SH-SY5Y (cell line): ENCODE results near the gene UBA7.

Experiments used
- GATA2 ChIP-seq: IDR thresholded peaks from 2 replicates; pipeline ENCODE4 v1.6.1; 2011; ENCODE audit warnings: mild to moderate bottlenecking, low read depth, low read length
- GATA3 ChIP-seq: IDR thresholded peaks from 2 replicates; pipeline ENCODE4 v1.6.1; 2011; ENCODE audit warnings: low read depth, mild to moderate bottlenecking, low read length, moderate library complexity

UBA7 gene

DNA sequence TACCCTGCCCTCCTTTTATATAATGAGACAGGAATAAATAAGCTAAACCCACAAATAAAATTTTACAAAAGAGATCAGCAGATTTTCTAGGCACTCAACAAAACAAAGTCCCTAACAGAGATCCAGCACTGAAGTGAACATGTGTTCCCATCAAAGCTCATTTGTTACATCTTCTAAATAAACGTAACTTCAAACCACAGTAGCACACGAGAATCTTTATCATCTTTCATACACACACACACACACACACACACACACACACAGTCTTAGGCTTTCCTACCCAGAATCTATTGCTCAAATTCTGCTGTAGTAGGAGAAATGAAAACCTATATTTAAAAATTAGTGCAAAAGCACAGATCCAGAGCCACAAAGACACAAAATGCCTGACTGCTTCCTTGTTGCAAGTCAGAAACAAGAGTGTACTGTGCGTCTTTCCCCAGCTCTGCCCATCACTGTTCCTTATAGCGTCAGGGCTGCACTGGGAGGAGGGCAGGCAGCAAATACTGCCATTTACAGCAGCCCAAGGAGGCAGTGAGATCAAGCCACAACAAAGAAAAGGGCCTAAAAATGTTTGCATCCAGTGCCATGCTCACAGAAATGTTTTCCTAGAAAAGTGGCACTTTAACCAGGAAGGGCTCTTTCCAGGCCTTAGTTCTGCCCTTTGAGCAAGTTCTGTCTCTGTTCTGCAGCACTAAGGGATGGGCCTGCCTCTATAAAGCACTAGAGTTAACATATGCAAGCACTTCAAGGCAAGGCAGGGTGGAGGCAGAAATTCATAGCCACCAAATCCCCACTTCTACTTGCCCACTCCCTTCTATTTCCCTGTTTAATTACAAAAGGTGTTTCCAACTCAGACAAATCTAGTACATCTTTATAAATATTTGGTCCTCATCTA lies 33.4 kb downstream of the UBA7 start:
- TF ChIP-seq GATA3 = no peak
- TF ChIP-seq GATA2 = no peak

DNA sequence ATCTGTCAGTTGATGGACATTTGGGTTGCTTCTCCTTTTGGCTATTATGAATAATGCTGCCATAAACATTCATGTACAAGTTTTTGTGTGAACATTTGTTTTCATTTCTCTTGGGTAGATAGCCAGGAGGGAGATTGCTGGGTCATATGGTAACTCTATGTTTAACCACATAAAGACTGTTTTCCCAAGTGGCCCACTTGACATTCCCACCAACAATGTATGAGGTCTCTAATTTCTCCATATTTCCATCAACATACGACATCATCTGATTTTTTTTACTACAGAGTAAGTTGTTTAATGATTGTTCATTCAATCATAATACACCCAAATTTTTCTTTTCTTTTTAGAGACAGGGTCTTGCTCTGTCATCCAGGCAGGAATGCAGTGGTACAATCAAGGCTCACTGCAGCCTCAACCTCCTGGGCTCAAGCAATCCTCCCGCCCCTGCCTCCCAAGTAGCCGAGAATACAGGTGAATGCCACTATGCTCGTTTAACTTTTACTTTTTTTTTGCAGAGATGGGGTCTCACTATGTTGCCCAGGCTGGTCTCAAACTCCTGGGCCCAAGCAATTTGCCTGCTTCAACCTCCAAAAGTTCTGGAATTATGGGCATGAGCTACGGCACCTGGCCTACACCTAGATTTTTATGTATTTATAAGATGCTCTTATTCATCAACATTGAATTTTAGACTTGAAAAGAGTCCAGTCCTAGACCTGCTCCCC lies 34.2 kb downstream of the UBA7 start:
- no peak for TF ChIP-seq GATA2
- no peak for TF ChIP-seq GATA3

DNA sequence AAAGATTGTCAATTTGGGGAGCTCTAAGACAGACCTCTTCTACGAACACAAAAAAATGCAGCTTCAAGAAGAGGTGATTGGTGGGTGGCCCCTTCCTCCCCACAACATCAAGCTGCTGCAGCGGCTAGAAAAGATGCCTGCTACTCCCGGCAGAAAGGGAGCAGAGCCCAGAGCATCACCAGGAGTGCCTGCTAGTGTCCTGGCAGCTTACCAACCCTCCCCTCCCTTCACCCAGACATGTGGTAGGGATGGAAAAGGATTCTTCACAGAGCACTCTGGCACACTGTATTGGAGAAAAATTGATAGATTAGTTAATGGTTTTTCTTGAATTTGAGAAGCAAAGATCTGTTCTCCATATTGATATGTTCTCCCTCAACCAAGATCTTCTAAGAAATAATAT lies 38.2 kb downstream of the UBA7 start:
- TF ChIP-seq GATA3 (no peak), GATA2 (no peak)

DNA sequence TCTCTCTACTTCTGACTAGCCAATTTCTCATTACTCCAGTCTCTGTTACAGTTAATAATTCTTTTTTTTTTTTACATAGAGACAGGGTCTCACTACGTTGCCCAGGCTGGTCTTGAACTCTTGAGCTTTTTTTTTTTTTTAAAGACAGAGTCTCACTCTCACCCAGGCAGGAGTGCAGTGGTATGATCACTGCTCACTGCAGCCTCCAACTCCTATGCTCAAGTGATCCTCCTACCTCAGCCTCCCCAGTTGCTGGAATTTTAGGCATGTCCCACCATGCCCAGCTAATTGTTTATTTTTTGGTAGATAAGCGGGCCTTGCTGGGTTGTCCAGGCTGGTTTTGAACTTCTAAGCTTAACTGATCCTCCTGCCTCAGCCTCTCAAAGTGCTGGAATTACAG lies 41.0 kb downstream of the UBA7 start:
- TF ChIP-seq GATA2 = no peak
- TF ChIP-seq GATA3 = no peak

DNA sequence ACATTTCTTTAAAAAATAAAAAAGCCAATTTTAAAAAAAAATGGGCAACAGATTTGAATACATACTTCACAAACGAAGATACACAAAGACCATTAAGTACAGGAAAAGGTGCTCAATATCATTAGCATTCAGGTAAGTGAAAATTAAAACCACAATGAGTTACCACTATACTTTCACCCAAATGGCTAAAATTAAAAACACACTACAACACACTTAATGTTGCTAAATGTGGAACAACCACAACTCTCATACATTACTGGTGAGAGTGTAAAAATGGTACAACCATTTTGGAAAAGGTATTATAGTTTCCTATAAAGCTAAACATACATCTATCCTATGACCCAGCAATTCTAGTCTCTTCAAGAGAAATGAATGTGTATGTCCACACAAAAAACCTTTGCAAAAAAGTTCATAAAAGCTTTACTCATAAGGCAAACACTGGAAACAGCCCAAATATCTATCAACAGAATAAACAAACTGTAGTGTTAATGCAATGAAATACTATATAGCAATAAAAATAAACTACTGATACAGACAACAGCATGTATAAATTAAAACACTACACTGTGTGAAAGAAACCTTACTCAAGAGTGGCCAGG lies 42.3 kb downstream of the UBA7 start:
- TF ChIP-seq GATA3 (no peak), GATA2 (no peak)

DNA sequence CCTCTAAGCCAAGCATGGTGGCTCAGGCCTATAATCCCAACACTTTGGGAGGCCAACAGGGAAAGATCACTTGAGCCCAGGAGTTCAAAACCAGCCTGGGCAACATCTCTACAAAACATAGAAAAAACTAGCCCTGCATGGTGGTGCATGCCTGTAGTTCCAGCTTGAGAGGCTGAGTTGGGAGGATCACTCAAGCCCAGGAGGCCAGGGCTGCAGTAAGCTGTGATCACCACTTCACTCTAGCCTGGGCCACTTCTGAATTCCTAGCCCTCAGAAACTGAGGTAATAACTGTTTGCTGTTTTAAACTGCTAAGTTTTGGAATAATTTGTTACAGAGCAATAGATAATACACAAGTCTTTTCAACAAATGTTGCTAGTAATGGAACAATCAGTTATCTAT lies 43.8 kb downstream of the UBA7 start:
- no peak for TF ChIP-seq GATA2
- TF ChIP-seq GATA3 = no peak

DNA sequence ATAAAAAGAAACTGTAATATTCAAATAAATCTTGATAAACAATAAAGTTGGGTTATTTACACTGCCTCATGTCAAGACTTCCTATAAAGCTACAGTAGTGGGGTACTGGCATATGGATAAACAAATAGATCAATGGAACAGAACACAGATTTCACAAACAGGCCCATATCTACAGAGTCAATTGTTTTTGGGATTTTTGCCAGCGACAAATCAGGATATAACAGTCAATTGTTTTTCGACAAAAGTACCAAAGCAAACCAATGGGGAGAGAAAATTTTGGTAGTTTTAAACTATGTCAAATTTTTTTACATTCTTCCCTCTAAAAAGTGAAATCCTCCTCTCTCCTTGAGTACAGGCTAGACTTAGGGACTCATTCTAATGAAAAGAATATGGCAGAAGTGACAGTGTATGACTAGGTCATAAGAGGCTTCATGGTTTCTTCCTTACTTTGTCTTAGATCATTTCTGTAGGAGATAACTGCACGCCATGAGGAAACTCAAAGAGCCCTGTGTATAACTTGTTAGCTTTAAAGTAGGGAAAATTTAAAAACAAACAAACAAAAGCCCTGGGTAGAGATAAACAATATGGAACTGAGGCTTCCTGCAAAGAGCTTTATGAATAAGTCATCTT lies 44.4 kb downstream of the UBA7 start:
- TF ChIP-seq GATA3 (no peak), GATA2 (no peak)

DNA sequence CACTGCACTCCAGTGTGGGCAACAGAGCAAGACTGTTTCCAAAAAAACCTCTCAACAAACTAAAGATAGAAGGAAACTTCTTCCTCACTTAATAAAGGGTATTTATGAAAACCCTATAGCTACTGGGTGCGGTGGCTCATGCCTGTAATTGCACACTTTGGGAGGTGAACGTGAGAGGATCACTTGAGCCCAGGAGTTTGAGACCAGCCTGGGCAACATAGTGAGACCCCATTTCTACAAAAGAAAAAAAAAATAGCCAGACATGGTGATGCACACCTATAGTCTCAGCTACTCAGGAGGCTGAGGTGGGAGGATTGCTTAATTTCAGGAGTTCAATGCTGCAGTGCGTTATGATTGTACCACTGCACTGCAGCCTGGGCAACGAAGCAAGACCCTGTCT lies 49.8 kb downstream of the UBA7 start:
- TF ChIP-seq GATA3 = no peak
- no peak for TF ChIP-seq GATA2

DNA sequence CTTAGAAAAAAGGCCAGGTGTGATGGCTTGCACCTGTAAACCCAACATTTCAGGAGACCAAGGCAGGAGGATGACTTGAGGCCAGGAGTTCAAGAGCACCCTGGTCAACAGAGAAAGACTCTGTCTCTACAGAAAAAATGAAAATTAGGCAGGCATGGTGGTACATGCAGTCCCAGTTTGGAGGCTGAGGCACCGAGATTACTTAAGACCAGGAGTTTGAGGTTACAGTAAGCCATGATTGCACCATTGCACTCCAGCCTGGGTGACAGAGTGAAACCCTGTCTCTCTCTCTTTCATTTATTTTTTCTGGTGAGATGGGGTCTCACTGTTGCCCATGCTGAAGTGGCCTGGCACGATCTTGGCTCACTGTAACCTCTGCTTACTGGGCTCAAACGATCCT lies 52.1 kb downstream of the UBA7 start:
- TF ChIP-seq GATA2 (no peak), GATA3 (no peak)

DNA sequence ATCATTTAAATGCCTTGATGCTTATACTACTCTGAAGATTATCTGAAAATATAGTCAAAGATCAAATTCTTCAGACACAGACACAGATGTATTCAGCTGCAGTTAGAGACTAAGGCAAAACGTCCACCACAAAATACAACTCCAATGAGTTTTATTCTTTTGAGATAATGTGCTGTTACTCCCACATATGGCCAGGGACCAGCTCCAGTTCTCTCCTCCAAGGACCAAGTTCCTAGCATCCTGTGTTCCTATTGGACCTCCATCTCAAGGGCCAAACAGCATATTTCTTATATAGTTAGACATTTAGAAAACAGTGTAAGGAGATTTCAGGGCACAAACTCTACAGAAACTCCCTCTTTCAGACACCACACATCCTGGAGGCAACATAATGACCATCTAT lies 54.5 kb downstream of the UBA7 start:
- no peak for TF ChIP-seq GATA2
- TF ChIP-seq GATA3 = no peak

DNA sequence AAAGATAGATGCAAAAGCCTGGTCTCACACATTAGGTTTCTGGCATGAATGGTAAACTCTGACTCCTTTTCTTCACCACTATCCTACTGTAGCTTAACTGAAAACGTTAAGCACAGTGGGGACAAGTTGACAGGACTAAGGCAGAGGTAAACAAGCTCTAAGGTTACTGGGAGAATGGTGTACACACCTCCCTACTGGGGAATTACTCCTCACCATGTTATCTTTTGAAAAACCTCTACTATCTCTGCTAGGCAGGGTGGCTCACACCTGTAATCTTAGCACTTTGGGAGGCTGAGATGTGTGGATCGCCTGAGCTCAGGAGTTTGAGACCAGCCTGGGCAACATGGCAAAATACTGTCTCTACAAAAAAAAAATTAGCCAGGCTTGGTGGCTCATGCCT lies 56.6 kb downstream of the UBA7 start:
- TF ChIP-seq GATA2 = no peak
- TF ChIP-seq GATA3 = no peak

DNA sequence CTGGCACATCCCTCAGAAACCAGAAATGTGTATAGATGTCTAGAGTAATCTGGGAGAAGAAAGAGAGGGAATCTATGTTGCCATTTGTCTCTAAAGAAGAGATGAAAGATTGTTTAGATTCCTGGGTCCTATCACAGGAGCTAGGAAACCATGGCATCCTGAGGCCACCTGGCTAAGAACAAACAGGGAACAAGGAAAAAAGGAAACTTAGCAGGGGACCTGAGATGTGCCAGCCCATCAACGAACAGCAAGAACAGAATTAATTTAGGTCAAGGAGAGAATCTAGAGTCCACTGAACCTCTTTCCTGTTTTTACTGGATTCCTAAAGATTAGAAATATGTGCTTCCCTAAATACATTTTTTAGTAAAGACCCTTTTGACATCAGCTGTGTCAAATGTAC lies 57.7 kb downstream of the UBA7 start:
- TF ChIP-seq GATA2 (no peak), GATA3 (no peak)
